Measurements from ENCODE around the gene CATSPER3.

DNA sequence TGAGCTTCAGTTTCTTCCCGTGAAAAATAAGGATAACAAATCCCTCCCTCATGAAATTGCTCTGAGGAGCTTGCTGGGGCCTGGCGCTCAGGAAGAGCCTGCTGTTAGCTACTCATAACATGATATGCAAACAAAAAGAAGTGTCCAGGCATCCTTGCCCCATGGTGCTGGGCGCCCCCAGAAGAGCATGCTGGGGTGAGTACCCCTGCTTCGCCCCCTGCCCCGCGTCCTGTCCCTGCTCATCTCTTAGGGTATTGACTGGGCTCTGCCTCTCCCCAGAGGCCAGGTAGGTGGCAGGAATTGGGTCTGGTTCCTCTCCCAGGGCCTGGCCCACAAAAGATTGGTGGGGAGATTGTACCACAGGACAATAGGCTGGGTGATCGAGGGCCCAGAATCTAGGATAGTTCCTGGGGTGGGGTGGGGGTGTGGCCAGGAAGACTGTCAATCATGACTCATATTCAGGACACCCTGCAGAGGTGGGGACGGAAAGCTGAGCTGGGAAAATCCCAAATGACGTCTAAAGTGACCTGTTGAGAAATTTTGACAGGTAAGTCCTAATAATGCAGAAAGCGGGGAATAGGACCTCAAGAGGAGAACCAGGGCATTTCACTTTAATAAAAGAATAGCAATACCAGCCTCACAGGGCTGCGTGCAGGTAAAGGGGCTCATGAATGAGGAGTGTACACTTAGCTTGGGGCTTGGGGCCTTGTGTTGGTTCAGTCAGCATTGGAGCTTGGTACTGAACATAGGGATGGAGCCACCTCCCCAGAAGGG is 57.4 kb downstream of the CATSPER3 start:
- TF ChIP-seq, protein P1, sequence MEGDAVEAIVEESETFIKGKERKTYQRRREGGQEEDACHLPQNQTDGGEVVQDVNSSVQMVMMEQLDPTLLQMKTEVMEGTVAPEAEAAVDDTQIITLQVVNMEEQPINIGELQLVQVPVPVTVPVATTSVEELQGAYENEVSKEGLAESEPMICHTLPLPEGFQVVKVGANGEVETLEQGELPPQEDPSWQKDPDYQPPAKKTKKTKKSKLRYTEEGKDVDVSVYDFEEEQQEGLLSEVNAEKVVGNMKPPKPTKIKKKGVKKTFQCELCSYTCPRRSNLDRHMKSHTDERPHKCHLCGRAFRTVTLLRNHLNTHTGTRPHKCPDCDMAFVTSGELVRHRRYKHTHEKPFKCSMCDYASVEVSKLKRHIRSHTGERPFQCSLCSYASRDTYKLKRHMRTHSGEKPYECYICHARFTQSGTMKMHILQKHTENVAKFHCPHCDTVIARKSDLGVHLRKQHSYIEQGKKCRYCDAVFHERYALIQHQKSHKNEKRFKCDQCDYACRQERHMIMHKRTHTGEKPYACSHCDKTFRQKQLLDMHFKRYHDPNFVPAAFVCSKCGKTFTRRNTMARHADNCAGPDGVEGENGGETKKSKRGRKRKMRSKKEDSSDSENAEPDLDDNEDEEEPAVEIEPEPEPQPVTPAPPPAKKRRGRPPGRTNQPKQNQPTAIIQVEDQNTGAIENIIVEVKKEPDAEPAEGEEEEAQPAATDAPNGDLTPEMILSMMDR (IDR thresholded peaks at IDR 0.05), result no peak
- no peak for TF ChIP-seq POLR2A (IDR thresholded peaks at IDR 0.05; ENCODE audit: low read depth)

Data from esophagus muscularis mucosa (tissue), 3 donors.